HEK293 (cell line): ENCODE data around the gene ZFP36L1.

Source experiments
- CTCF ChIA-PET: fragments of 350-600 bp; formaldehyde crosslinking; extraction: SDS; loops from one replicate; lab custom pipeline; 2021; ENCODE audit warnings: antibody characterized with exemption; lab: Yijun Ruan, JAX
- POLR2A ChIA-PET: fragments of 300-600 bp; formaldehyde crosslinking; extraction: SDS; loops from one replicate; lab custom pipeline; 2020; ENCODE audit warnings: antibody characterized with exemption, inconsistent platforms; lab: Yijun Ruan, JAX
- H3K27ac ChIP-seq: fragments of 200-500 bp; sonication (Bioruptor generic); 2 replicates; pipeline ENCODE4 v1.5.1; 2014; ENCODE audit warnings: low read depth, low read length, control low read depth, inconsistent platforms; ENCODE audit errors: extremely low read depth
- H3K36me3 ChIP-seq, 2 experiments: fragments of 200-500 bp in 1 of 2; sonication (Bioruptor generic) in 1 of 2; 1 replicate in 1 of 2; 2 replicates in 1 of 2; pipeline ENCODE4 v1.5.1; 2014 to 2017; ENCODE audit warnings: inconsistent platforms in 2 of 2, low read length in 2 of 2; ENCODE audit not compliant: control insufficient read depth in 2 of 2, insufficient read depth in 1 of 2
- H3K4me1 ChIP-seq: fragments of 200-500 bp; sonication (Bioruptor generic); 2 replicates; pipeline ENCODE4 v1.5.1; 2014; ENCODE audit warnings: mild to moderate bottlenecking, low read length, inconsistent platforms; ENCODE audit not compliant: control insufficient read depth, insufficient read depth
- H3K4me3 ChIP-seq: 2 replicates; pipeline ENCODE4 v1.5.1; 2011; ENCODE audit warnings: low read depth, mild to moderate bottlenecking, control low read depth, low read length, moderate library complexity
- H3K9me3 ChIP-seq: fragments of 200-500 bp; sonication (Bioruptor generic); 2 replicates; pipeline ENCODE4 v1.5.1; 2014; ENCODE audit warnings: low read depth, low read length, inconsistent platforms; ENCODE audit not compliant: control insufficient read depth, insufficient read depth
- RBAK ChIP-seq: fragments of 450-650 bp; formaldehyde crosslinking; IDR thresholded peaks from 2 replicates; pipeline ENCODE4 v1.5.1; 2016; ENCODE audit warnings: missing biosample characterization, missing genetic modification characterization
- ZBTB7A ChIP-seq: fragments of 450-650 bp; formaldehyde crosslinking; IDR thresholded peaks from 2 replicates; pipeline ENCODE4 v1.5.1; 2016; ENCODE audit warnings: low read depth, missing biosample characterization, missing genetic modification characterization
- ZIC2 ChIP-seq: fragments of 450-650 bp; formaldehyde crosslinking; IDR thresholded peaks from 2 replicates; pipeline ENCODE4 v1.5.1; 2016; ENCODE audit warnings: missing biosample characterization, missing genetic modification characterization
- ZNF10 ChIP-seq: fragments of 450-650 bp; formaldehyde crosslinking; IDR thresholded peaks from 2 replicates; pipeline ENCODE4 v1.5.1; 2017; ENCODE audit warnings: missing biosample characterization, missing genetic modification characterization
- ZNF175 ChIP-seq: fragments of 450-650 bp; formaldehyde crosslinking; IDR thresholded peaks from 2 replicates; pipeline ENCODE4 v1.5.1; 2016; ENCODE audit warnings: missing biosample characterization, missing genetic modification characterization
- ZNF302 ChIP-seq: fragments of 450-650 bp; formaldehyde crosslinking; IDR thresholded peaks from 2 replicates; pipeline ENCODE4 v1.5.1; 2016; ENCODE audit warnings: missing biosample characterization, missing genetic modification characterization, low read depth
- ZNF341 ChIP-seq: fragments of 450-650 bp; formaldehyde crosslinking; IDR thresholded peaks from 2 replicates; pipeline ENCODE4; 2016; ENCODE audit warnings: low read depth, missing biosample characterization, missing genetic modification characterization
- ZNF350 ChIP-seq: fragments of 450-650 bp; formaldehyde crosslinking; IDR thresholded peaks from 2 replicates; pipeline ENCODE4 v1.5.0; 2017; ENCODE audit warnings: missing biosample characterization, mild to moderate bottlenecking, missing genetic modification characterization
- ZNF354C ChIP-seq: fragments of 450-650 bp; formaldehyde crosslinking; IDR thresholded peaks from 2 replicates; pipeline ENCODE4 v1.5.1; 2016; ENCODE audit warnings: missing biosample characterization, missing genetic modification characterization, low read depth, borderline replicate concordance
- ZNF394 ChIP-seq: fragments of 450-650 bp; formaldehyde crosslinking; IDR thresholded peaks from 2 replicates; pipeline ENCODE4 v1.5.1; 2016; ENCODE audit warnings: missing biosample characterization, missing genetic modification characterization, mild to moderate bottlenecking, moderate library complexity, borderline replicate concordance
- ZNF423 ChIP-seq: fragments of 450-650 bp; formaldehyde crosslinking; IDR thresholded peaks from 2 replicates; pipeline ENCODE4 v1.5.1; 2016; ENCODE audit warnings: missing biosample characterization, missing genetic modification characterization
- ZNF768 ChIP-seq: fragments of 450-650 bp; formaldehyde crosslinking; IDR thresholded peaks from 2 replicates; pipeline ENCODE4 v1.5.1; 2018; ENCODE audit warnings: missing biosample characterization, mild to moderate bottlenecking, missing genetic modification characterization
- TF ChIP-seq, protein P1 (sequence below): fragments of 450-650 bp; formaldehyde crosslinking; IDR thresholded peaks from 2 replicates; pipeline ENCODE4 v1.5.1; 2017; ENCODE audit warnings: missing biosample characterization, missing genetic modification characterization
- TF ChIP-seq, protein P2 (sequence below): fragments of 450-650 bp; formaldehyde crosslinking; IDR thresholded peaks from 2 replicates; pipeline ENCODE4 v1.5.1; 2016; ENCODE audit warnings: missing biosample characterization, missing genetic modification characterization
- TF ChIP-seq, protein P3 (sequence below): fragments of 450-650 bp; IDR thresholded peaks from 2 replicates; pipeline ENCODE4 v1.5.1; 2018; ENCODE audit warnings: missing biosample characterization, missing genetic modification characterization
- TF ChIP-seq, protein P4 (sequence below): fragments of 450-650 bp; formaldehyde crosslinking; IDR thresholded peaks from 2 replicates; pipeline ENCODE4 v1.5.1; 2016; ENCODE audit warnings: missing biosample characterization, missing genetic modification characterization

The ZFP36L1 gene

DNA sequence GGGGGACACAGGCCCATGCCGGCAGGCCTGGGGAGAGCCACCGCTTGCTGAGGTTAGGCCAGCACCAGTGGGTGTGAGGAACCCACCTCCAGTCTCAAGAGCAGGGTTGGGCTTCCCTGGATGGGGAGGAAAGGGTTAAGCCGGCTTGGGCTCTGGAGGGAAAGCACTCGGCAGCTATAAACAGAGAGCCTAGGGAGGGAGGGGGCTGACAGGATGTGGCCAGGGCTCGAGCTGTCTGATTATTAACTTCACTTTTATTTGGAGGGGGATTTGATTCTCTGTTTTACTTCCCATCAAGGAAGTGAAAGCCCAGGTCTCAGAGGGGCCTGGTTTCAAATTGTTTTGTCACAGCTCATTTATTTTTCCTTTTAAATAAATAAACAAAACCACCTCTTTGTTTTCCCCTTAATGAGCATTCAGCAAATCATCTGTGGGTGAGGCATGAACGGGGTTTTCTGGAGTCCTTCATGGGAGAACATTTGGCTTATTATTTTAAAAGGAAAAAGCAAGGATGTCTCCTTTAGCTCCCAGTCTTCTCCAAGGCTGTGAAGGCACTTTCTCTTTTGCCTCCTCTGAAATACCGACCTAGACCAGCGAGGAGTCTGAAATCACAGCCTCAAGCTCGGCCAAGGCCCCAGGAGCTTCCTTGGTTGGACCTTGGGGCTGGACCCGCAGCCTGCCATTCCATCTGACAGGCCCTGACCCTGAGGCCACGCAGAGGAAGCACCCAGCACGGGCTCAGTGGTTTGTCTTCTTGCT, 21.9 kb upstream of the ZFP36L1 start (continued):
- TF ChIP-seq ZIC2 (tag by site-specific recombination) (peak; percentile 71), ZNF175 (tag by site-specific recombination) (no peak), ZNF394 (tag by site-specific recombination) (no peak), ZNF768 (tag by site-specific recombination) (no peak)
- TF ChIP-seq, protein P1, sequence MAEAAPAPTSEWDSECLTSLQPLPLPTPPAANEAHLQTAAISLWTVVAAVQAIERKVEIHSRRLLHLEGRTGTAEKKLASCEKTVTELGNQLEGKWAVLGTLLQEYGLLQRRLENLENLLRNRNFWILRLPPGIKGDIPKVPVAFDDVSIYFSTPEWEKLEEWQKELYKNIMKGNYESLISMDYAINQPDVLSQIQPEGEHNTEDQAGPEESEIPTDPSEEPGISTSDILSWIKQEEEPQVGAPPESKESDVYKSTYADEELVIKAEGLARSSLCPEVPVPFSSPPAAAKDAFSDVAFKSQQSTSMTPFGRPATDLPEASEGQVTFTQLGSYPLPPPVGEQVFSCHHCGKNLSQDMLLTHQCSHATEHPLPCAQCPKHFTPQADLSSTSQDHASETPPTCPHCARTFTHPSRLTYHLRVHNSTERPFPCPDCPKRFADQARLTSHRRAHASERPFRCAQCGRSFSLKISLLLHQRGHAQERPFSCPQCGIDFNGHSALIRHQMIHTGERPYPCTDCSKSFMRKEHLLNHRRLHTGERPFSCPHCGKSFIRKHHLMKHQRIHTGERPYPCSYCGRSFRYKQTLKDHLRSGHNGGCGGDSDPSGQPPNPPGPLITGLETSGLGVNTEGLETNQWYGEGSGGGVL = peak; percentile 47; the same call in 1 of the 2 replicates
- TF ChIP-seq, protein P2, sequence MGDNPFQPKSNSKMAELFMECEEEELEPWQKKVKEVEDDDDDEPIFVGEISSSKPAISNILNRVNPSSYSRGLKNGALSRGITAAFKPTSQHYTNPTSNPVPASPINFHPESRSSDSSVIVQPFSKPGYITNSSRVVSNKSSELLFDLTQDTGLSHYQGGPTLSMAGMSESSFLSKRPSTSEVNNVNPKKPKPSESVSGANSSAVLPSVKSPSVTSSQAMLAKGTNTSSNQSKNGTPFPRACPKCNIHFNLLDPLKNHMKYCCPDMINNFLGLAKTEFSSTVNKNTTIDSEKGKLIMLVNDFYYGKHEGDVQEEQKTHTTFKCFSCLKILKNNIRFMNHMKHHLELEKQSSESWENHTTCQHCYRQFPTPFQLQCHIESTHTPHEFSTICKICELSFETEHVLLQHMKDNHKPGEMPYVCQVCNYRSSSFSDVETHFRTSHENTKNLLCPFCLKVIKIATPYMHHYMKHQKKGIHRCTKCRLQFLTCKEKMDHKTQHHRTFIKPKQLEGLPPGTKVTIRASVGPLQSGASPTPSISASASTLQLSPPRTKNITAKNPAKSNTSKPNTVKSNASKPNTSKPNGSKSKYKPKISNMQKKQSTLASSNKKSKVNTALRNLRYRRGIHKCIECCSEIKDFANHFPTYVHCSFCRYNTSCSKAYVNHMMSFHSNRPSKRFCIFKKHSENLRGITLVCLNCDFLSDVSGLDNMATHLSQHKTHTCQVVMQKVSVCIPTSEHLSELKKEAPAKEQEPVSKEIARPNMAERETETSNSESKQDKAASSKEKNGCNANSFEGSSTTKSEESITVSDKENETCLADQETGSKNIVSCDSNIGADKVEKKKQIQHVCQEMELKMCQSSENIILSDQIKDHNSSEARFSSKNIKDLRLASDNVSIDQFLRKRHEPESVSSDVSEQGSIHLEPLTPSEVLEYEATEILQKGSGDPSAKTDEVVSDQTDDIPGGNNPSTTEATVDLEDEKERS (tag by site-specific recombination) = no peak

DNA sequence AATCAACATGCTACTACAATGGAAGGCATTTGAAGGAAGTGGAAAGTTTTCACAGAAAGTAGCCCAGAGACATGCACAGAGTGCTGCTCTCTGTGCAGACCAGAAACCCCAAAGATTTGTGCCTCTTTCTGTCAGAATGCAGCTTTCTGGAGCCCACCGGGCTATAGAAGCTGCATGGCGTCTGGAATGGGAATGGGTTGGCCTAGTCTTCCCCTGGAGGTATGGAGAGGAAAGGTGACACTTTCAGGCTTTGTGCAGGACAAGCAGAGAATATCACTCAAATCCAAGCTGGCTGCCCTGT, 21.3 kb upstream of the ZFP36L1 start:
- Histone ChIP-seq H3K36me3 (no peaks in the 10 kb centered on the region), H3K27ac (peak overlapping the region; percentile 70; the same call in 1 of the 2 replicates), H3K9me3 (no peaks in the 10 kb centered on the region), H3K4me1 (peaks cover 17% of the 10 kb centered on the region), H3K4me3 (no peak overlapping the region)
- CTCF ChIA-PET = interaction anchor here (0.7 to 3.8 kb wide), 8 partner anchors 9 to 1382 kb away, joined by 3 to 46 read pairs (median 3); no protein-coding TSS in a partner anchor
- POLR2A ChIA-PET = interaction anchor here (1.3 to 1.8 kb wide), 2 partner anchors 19 to 21 kb away, joined by 9 to 14 read pairs; partner anchors contain the start of gene ZFP36L1
- TF ChIP-seq ZBTB7A (tag by site-specific recombination) (no peak), ZNF350 (no peak), ZNF10 (no peak), ZNF341 (tag by site-specific recombination) (no peak), ZNF423 (no peak), ZNF354C (tag by site-specific recombination) (no peak), ZNF302 (tag by site-specific recombination) (no peak), RBAK (tag by site-specific recombination) (no peak)
- TF ChIP-seq, protein P3, sequence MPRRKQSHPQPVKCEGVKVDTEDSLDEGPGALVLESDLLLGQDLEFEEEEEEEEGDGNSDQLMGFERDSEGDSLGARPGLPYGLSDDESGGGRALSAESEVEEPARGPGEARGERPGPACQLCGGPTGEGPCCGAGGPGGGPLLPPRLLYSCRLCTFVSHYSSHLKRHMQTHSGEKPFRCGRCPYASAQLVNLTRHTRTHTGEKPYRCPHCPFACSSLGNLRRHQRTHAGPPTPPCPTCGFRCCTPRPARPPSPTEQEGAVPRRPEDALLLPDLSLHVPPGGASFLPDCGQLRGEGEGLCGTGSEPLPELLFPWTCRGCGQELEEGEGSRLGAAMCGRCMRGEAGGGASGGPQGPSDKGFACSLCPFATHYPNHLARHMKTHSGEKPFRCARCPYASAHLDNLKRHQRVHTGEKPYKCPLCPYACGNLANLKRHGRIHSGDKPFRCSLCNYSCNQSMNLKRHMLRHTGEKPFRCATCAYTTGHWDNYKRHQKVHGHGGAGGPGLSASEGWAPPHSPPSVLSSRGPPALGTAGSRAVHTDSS = no peak
- TF ChIP-seq, protein P4, sequence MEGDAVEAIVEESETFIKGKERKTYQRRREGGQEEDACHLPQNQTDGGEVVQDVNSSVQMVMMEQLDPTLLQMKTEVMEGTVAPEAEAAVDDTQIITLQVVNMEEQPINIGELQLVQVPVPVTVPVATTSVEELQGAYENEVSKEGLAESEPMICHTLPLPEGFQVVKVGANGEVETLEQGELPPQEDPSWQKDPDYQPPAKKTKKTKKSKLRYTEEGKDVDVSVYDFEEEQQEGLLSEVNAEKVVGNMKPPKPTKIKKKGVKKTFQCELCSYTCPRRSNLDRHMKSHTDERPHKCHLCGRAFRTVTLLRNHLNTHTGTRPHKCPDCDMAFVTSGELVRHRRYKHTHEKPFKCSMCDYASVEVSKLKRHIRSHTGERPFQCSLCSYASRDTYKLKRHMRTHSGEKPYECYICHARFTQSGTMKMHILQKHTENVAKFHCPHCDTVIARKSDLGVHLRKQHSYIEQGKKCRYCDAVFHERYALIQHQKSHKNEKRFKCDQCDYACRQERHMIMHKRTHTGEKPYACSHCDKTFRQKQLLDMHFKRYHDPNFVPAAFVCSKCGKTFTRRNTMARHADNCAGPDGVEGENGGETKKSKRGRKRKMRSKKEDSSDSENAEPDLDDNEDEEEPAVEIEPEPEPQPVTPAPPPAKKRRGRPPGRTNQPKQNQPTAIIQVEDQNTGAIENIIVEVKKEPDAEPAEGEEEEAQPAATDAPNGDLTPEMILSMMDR (tag by site-specific recombination) = no peak
